Effector memory CD4-positive, alpha-beta T cell (primary cell): ENCODE data around the gene MYH9.
A peak's percentile ranks its signal among the peaks of the same experiment; 100 is the strongest.
"Not testable (repeated sequence)": the region's sequence is repeated elsewhere in the genome, so short reads cannot be mapped to it uniquely, and the experiment has no call there.

Source experiments
- DNase-seq, 3 donors: peaks; one replicate each; pipeline ENCODE4 v3.0.0-alpha.2; 2020
- H3K27ac ChIP-seq: 2 replicates; pipeline ENCODE4 v1.7.0; 2013; ENCODE audit warnings: mild to moderate bottlenecking, low read length, moderate library complexity; ENCODE audit not compliant: insufficient read depth, poor library complexity, severe bottlenecking
- H3K27me3 ChIP-seq: replicated peaks from 2 replicates; pipeline ENCODE4 v1.7.0; 2013; ENCODE audit warnings: mild to moderate bottlenecking, low read length; ENCODE audit not compliant: insufficient read depth, control insufficient read depth, poor library complexity, severe bottlenecking
- H3K36me3 ChIP-seq: 2 replicates; pipeline ENCODE4 v1.7.0; 2013; ENCODE audit warnings: mild to moderate bottlenecking, low read length, moderate library complexity; ENCODE audit not compliant: control insufficient read depth, insufficient read depth
- H3K4me1 ChIP-seq: 2 replicates; pipeline ENCODE4 v1.7.0; 2013; ENCODE audit warnings: low read length, mild to moderate bottlenecking; ENCODE audit not compliant: control insufficient read depth, insufficient read depth, poor library complexity, severe bottlenecking
- H3K4me3 ChIP-seq: 2 replicates; pipeline ENCODE4 v1.7.0; 2013; ENCODE audit warnings: low read length, low read depth, mild to moderate bottlenecking; ENCODE audit not compliant: insufficient read depth, poor library complexity, severe bottlenecking
- H3K9me3 ChIP-seq: 2 replicates; pipeline ENCODE4 v1.7.0; 2013; ENCODE audit warnings: mild to moderate bottlenecking, low read length, moderate library complexity; ENCODE audit not compliant: control insufficient read depth

MYH9 gene

DNA sequence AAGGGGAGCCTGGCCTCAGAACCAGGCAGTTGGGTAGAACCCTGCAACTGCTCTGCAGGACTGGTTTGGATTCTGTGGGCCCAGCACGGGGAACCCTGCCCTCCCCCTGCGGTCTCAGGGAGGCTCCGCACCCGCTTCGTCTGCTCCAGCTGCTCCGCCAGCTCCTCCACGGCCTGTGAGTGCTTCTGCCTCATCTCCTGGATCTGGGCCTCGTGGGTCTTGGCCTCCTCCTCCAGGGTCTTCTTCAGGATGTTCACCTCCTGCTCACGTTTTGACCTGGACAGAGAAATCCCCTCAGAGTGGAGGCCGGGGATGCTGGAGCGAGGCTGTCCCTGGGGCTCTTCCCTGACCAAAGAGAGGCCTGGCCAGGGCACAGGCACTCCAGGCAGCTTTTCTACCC, 93.0 kb downstream of the MYH9 start:
- H3K36me3 ChIP-seq, result peaks cover 84% of the 10 kb centered on the region
- peaks cover 15% of the 10 kb centered on the region for H3K4me1 ChIP-seq
- DNase-seq, result no peak
- no peak overlapping the region for H3K27ac ChIP-seq
- no peaks in the 10 kb centered on the region for H3K9me3 ChIP-seq
- H3K27me3 ChIP-seq, result no peaks in the 10 kb centered on the region
- H3K4me3 ChIP-seq, result no peak overlapping the region

DNA sequence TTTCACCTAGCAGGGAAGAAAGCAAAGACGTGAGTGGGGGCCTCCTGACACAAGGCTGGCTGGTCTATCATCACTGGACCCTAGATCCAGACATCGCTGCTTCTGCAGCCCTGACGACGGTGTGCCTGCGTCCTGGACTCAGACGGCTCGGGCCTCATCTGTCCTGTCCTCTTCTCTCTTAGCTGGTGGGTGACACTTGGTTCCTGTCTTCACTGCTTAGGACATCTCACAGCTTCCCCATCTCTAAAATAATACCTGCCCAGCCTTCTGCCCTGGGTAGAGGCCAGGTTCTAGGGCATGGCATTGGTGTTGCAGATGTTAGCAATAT, 93.5 kb downstream of the MYH9 start:
- H3K4me3 ChIP-seq, result no peak overlapping the region
- no peak overlapping the region for H3K27ac ChIP-seq
- DNase-seq, result no peak
- H3K27me3 ChIP-seq, result no peaks in the 10 kb centered on the region
- H3K4me1 ChIP-seq, result peaks cover 20% of the 10 kb centered on the region
- H3K9me3 ChIP-seq, result no peaks in the 10 kb centered on the region
- peaks cover 84% of the 10 kb centered on the region for H3K36me3 ChIP-seq

DNA sequence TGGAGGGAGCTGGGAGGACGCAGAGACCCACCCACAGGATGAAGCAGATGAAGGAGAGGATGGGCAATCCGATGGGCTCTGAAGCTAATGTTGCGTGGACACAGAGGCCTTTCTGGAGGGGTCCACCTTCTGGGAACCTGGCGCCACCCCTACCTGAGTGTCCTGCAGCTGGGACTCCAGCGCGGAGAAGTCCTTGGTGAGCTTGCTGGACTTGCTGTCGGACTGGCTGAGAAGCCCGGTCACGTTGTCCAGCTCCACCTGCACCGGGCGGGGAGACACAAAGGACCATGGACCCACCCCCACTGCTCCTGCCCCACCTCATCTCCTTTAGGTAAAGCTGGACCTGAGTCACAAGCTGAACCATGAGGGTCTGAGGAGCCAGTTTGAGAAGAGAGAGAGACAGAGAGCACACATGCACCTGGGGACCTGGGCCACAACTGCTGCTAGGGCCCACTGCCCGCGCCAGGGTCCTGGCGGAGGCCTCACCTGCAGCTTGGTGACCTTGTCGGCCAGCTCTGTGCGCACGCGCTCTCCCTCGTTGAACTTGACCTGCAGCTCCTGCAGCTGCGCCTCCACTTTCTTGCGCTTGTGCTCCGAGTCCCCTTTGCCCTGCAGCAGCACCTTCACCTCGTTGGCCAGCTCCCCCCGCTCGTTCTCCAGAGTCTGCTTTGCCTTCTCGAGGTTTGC, 94.0 kb downstream of the MYH9 start:
- H3K4me1 ChIP-seq, result peaks cover 25% of the 10 kb centered on the region
- no peak for DNase-seq
- H3K27me3 ChIP-seq, result no peaks in the 10 kb centered on the region
- no peak overlapping the region for H3K27ac ChIP-seq
- no peaks in the 10 kb centered on the region for H3K9me3 ChIP-seq
- no peak overlapping the region for H3K4me3 ChIP-seq
- peaks cover 84% of the 10 kb centered on the region for H3K36me3 ChIP-seq

DNA sequence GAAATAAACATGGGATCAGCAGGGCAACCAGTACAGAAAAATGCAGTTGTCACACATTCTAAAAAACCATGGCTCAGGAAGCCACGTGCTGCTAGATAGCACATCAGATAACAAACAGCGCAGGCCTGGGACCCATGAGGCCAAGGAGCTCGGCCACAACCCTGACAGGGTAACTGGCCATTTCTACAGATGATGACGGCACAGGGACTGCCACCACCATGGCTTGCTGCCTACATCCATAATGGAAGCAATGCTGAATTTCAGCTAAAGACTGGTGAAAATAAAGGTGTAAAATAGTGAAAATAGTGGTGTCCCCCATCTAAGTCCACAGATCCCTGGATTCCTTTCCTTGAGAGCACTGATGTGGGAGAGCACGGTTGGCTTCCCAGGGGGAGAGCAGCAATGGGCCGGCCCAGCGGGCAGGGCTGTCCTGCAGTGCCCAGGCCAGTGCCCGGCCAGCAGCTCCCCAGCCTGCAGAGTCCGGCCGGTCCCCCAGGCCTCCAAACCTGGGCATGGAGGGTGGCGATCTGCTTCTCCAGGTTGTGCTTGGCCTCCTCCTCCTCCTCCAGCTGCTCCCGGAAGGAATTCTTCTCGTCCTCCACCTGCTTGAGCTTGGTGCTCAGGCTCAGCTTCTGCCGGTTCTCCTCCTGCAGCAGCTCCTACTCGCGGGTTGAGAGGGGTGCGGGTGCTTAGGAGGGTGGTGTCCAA, 94.8 kb downstream of the MYH9 start:
- Histone ChIP-seq H3K27me3 (no peaks in the 10 kb centered on the region), H3K4me1 (peaks cover 33% of the 10 kb centered on the region), H3K27ac (no peak overlapping the region), H3K4me3 (no peak overlapping the region), H3K9me3 (no peaks in the 10 kb centered on the region), H3K36me3 (peaks cover 84% of the 10 kb centered on the region)
- no peak for DNase-seq

DNA sequence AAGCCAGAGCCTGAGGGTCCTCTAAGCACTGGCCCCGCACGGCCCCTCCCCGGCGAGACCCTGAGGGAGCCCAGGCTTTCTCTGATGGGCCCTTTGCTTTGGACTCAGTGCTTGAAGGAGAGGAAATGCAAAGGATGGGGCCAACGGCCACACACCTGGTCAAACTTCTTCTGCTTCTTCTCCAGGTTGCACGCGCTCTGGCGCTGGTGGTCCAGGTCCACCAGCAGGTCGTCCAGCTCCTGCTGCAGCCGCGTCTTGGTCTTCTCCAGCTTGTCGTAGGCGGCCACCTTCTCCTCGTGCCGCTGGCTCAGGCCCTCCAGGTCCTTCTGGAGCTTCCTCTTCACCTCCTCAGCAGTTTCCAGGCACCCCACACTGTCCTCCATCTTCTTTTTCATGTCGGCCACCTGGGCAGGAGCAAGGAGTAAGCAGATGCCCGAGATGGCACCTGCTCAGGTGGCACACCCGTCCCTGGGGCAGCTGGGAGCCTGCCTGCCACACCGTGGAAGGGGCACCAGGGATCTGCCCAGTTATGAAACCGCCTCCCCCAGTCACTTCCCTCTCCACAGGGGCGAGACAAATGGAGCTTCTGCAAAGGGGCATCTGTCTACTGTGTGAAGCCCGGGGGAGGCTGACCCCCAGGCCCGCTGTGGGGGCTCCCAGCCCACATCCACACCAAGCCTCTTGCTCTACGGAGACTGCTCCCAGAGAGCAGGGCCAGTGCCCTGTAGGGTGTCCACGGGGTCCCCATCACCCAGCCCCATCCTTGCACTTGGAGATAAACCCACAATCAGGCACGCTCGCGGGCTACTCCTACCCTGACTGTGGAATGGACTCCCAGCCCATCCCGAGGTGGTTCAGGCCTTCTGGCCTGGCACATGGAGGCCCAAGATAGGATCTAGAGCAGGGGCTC, 95.7 kb downstream of the MYH9 start:
- Histone ChIP-seq H3K4me1 (peaks cover 40% of the 10 kb centered on the region), H3K27ac (no peak overlapping the region), H3K36me3 (peaks cover 83% of the 10 kb centered on the region), H3K9me3 (no peaks in the 10 kb centered on the region), H3K4me3 (no peak overlapping the region), H3K27me3 (no peaks in the 10 kb centered on the region)
- DNase-seq, result no peak

DNA sequence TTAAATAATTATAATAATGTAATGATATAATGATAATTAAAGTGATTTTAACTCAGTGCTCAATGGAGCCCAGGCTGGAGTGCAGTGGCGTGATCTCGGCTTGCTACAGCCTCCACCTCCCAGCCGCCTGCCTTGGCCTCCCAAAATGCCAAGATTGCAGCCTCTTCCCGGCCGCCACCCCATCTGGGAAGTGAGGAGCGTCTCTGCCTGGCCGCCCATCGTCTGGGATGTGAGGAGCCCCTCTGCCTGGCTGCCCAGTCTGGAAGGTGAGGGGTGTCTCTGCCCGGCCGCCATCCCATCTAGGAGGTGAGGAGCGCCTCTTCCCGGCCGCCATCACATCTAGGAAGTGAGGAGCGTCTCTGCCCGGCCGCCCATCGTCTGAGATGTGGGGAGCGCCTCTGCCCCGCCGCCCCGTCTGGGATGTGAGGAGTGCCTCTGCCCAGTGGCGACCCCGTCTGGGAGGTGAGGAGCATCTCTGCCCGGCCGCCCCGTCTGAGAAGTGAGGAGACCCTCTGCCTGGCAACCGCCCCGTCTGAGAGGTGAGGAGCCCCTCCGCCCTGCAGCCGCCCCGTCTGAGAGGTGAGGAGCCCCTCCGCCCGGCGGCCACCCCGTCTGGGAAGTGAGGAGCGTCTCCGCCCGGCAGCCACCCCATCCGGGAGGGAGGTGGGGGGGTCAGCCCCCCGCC, 97.2 kb downstream of the MYH9 start:
- Histone ChIP-seq H3K4me1 (peaks cover 45% of the 10 kb centered on the region), H3K36me3 (peaks cover 83% of the 10 kb centered on the region)
- not testable (repeated sequence) for H3K27me3 ChIP-seq, DNase-seq, H3K4me3 ChIP-seq, H3K27ac ChIP-seq, H3K9me3 ChIP-seq

- H3K4me1 ChIP-seq, result peaks cover 45% of the 10 kb centered on the region
- peak overlapping the region; percentile 9 for H3K4me3 ChIP-seq
- H3K27me3 ChIP-seq, H3K9me3 ChIP-seq: not testable (repeated sequence)
- DNase-seq, result peak; percentile 52 to 71 (median 54)
- peaks cover 83% of the 10 kb centered on the region for H3K36me3 ChIP-seq
- H3K27ac ChIP-seq, result peak overlapping the region; percentile 52
These were observed 97.8 kb downstream of the MYH9 start for GRCh38 chr22:36289948-36290371.

GRCh38 chr22:36289406-36289870, 98.3 kb downstream of the MYH9 start:
- Histone ChIP-seq H3K4me1 (peaks cover 45% of the 10 kb centered on the region), H3K27ac (peak overlapping the region; percentile 52), H3K4me3 (peak overlapping the region; percentile 9), H3K9me3 (no peaks in the 10 kb centered on the region), H3K36me3 (peaks cover 83% of the 10 kb centered on the region), H3K27me3 (no peaks in the 10 kb centered on the region)
- DNase-seq, result no peak

- no peak overlapping the region for H3K4me3 ChIP-seq
- no peak for DNase-seq
- peaks cover 83% of the 10 kb centered on the region for H3K36me3 ChIP-seq
- peaks cover 45% of the 10 kb centered on the region for H3K4me1 ChIP-seq
- no peaks in the 10 kb centered on the region for H3K9me3 ChIP-seq
- H3K27ac ChIP-seq, result no peak overlapping the region
- no peaks in the 10 kb centered on the region for H3K27me3 ChIP-seq
These were observed 99.0 kb downstream of the MYH9 start for GRCh38 chr22:36288571-36289405.
